Stomach (tissue), 9 donors: ENCODE measurements around the gene LRRC28. TPM values are rescaled to one million over a fixed set of nuclear protein-coding genes. Genes with fewer than 3 reads are reported as not detected.

Source experiments
- DNase-seq, 2 donors: peaks; one replicate each; pipeline versions ENCODE4 v3.0.0 to v3.0.0-alpha.2; 2013 to 2019
- H3K27ac ChIP-seq, 5 donors: fragments of 200-600 bp in 4 of 5; sonication (generic) in 4 of 5; one replicate each; pipeline ENCODE4 v1.5.1; 2013 to 2019; ENCODE audit warnings: mild to moderate bottlenecking in 1 of 5, moderate library complexity in 1 of 5
- H3K27me3 ChIP-seq, 3 donors: fragments of 200-600 bp; sonication (generic); one replicate each; pipeline ENCODE4 v1.5.1; 2017 to 2019; ENCODE audit warnings: mixed run types in 1 of 3
- H3K36me3 ChIP-seq, 4 donors: fragments of 200-600 bp; sonication (generic); 1 replicate in 3 of 4; 2 replicates in 1 of 4; pipeline ENCODE4 v1.5.1; 2016 to 2019
- H3K4me1 ChIP-seq, 4 donors: fragments of 200-600 bp; sonication (generic); one replicate each; pipeline ENCODE4 v1.5.1; 2016 to 2019
- H3K4me3 ChIP-seq, 4 donors: fragments of 200-600 bp; sonication (generic) in 3 of 4; one replicate each; pipeline ENCODE4 v1.5.1; 2016 to 2019; ENCODE audit warnings: mild to moderate bottlenecking in 1 of 4
- H3K9me3 ChIP-seq, 4 donors: fragments of 200-600 bp; sonication (generic); one replicate each; pipeline ENCODE4 v1.5.1; 2016 to 2019
- EP300 ChIP-seq: sonication (generic); formaldehyde crosslinking; IDR thresholded peaks from one replicate; pipeline ENCODE4 v1.6.1; 2017; ENCODE audit warnings: antibody characterized with exemption
- POLR2A ChIP-seq, 4 donors: fragments of 450-650 bp; IDR thresholded peaks; one replicate each; pipeline ENCODE4 v1.6.1; 2016; ENCODE audit warnings: antibody characterized with exemption in 4 of 4, control low read depth in 2 of 4, mild to moderate bottlenecking in 1 of 4, moderate library complexity in 1 of 4
- POLR2AphosphoS5 ChIP-seq, 3 donors: sonication (generic); formaldehyde crosslinking; IDR thresholded peaks; one replicate each; pipeline ENCODE4 v1.6.1; 2016; ENCODE audit warnings: antibody characterized with exemption in 3 of 3
- WGBS, 5 donors: extraction: QIAGEN DNeasy Blood & Tissue Kit in 3 of 5; methylation state at CpG; one replicate each; pipeline versions ENCODE4 v1.1.5 to v1.1.7; 2013 to 2018; 5-methylcytosine and 5-hydroxymethylcytosine counted together
- intact Hi-C: fragments of 100-400 bp; cut with DNase I; formaldehyde crosslinking; loops from one replicate; pipeline ENCODE4 v1.15.1; 2023; ENCODE audit warnings: low total_unique reads
- polyA plus RNA-seq, 3 donors: library from polyadenylated mRNA; stranded (reverse); fragments of 200-250 nt; gene quantifications; one replicate each; pipeline ENCODE4 v1.2.3, GENCODE V29; 2013
- total RNA-seq, 5 donors: library from RNA; depleted of rRNA; stranded (reverse); fragments of >200 nt; gene quantifications; one replicate each; pipeline versions ENCODE4 v1.1.0 to v1.2.3, GENCODE V29; 2014 to 2016
- TF ChIP-seq, protein P1 (sequence below), 7 experiments: fragments of 450-650 bp in 4 of 7; fragments of 200-600 bp in 3 of 7; sonication (generic) in 3 of 7; IDR thresholded peaks; one replicate each; pipeline ENCODE4 v1.5.1; 2016 to 2019; ENCODE audit warnings: antibody characterized with exemption in 7 of 7, control low read depth in 2 of 7, mild to moderate bottlenecking in 1 of 7
- donor health status: healthy with polysubstance abuse.
- donor health status: Bipolar disorder and iron deficiency.
- donor health status: healthy.

LRRC28 gene
- total and polyA plus RNA-seq, 8 donors, result 9.6 to 82.6 (median 26.2) TPM

GRCh38 chr15:99320374-99321215, 69.3 kb downstream of the LRRC28 start:
- no peak for DNase-seq
- 59 to 74% (median 70%) methylated on average over 1 of the region's 1 CpG for WGBS, 5 donors
- Histone ChIP-seq H3K27me3 (no peaks in the 10 kb centered on the region), H3K4me3 (no peak overlapping the region), H3K4me1 (no peaks in the 10 kb centered on the region), H3K36me3 (no peaks in the 10 kb centered on the region), H3K27ac (no peak overlapping the region), H3K9me3 (no peaks in the 10 kb centered on the region)
- TF ChIP-seq POLR2AphosphoS5 (IDR thresholded peaks at IDR 0.05), result no peak
- TF ChIP-seq, protein P1, sequence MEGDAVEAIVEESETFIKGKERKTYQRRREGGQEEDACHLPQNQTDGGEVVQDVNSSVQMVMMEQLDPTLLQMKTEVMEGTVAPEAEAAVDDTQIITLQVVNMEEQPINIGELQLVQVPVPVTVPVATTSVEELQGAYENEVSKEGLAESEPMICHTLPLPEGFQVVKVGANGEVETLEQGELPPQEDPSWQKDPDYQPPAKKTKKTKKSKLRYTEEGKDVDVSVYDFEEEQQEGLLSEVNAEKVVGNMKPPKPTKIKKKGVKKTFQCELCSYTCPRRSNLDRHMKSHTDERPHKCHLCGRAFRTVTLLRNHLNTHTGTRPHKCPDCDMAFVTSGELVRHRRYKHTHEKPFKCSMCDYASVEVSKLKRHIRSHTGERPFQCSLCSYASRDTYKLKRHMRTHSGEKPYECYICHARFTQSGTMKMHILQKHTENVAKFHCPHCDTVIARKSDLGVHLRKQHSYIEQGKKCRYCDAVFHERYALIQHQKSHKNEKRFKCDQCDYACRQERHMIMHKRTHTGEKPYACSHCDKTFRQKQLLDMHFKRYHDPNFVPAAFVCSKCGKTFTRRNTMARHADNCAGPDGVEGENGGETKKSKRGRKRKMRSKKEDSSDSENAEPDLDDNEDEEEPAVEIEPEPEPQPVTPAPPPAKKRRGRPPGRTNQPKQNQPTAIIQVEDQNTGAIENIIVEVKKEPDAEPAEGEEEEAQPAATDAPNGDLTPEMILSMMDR (IDR thresholded peaks at IDR 0.05), result no peak
- TF ChIP-seq POLR2A (IDR thresholded peaks at IDR 0.05), result no peak
- no peak for TF ChIP-seq EP300
- intact Hi-C loops, result no loop called here

GRCh38 chr15:99321468-99321867, 70.2 kb downstream of the LRRC28 start:
- Histone ChIP-seq H3K9me3 (no peaks in the 10 kb centered on the region), H3K4me3 (no peak overlapping the region), H3K27ac (no peak overlapping the region), H3K27me3 (no peaks in the 10 kb centered on the region), H3K4me1 (no peaks in the 10 kb centered on the region), H3K36me3 (no peaks in the 10 kb centered on the region)
- TF ChIP-seq POLR2A (IDR thresholded peaks at IDR 0.05) (no peak), POLR2AphosphoS5 (IDR thresholded peaks at IDR 0.05) (no peak), EP300 (no peak)
- TF ChIP-seq, protein P1 (IDR thresholded peaks at IDR 0.05), result no peak
- intact Hi-C loops, result no loop called here
- DNase-seq, result no peak
- WGBS, 5 donors, result 91 to 98% (median 97%) methylated on average over 1 of the region's 1 CpG

DNA sequence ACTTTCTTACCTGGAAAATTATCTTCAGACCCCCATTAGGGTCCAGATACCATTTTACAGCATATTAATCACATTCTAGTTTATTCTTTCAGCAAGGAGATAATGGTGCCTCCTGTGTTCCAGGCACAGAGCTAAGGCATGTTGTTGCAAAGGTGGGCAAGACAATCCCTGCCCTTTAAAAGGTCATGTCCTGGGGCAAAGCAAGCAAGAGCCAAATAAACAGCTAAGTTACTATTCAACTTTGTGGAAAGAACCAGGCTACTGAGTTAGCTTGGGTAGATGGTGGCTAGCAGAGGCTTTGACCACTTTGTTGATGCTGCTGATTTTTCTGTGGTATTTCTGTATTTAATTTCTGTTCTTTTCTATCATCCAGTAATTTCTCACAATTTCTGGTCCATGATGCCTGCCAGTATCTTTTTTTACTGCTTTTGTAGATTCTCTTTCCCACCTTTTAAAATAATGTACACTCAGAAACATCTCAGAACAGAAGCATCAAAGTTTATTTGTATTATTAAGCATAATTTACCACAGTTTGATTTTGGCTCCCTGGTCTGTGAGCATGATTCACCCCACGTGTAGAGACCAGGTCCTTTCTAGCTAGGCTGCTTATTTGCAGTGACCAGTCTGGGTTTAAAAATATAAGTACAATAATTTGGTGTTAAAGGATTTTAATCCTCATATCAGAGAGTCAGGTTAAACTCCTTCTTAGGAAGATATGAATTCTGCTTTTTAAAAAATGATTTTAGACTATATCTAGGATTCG, 71.5 kb downstream of the LRRC28 start:
- Histone ChIP-seq H3K27ac (no peak overlapping the region), H3K27me3 (no peaks in the 10 kb centered on the region), H3K9me3 (no peaks in the 10 kb centered on the region), H3K4me3 (no peak overlapping the region), H3K36me3 (no peaks in the 10 kb centered on the region), H3K4me1 (no peaks in the 10 kb centered on the region)
- no peak for DNase-seq
- intact Hi-C loops, result no loop called here
- TF ChIP-seq POLR2A (IDR thresholded peaks at IDR 0.05) (no peak), EP300 (no peak), POLR2AphosphoS5 (IDR thresholded peaks at IDR 0.05) (no peak)
- TF ChIP-seq, protein P1 (IDR thresholded peaks at IDR 0.05), result no peak
- WGBS, 5 donors, result 75 to 82% (median 77%) methylated on average over 2 of the region's 2 CpGs

DNA sequence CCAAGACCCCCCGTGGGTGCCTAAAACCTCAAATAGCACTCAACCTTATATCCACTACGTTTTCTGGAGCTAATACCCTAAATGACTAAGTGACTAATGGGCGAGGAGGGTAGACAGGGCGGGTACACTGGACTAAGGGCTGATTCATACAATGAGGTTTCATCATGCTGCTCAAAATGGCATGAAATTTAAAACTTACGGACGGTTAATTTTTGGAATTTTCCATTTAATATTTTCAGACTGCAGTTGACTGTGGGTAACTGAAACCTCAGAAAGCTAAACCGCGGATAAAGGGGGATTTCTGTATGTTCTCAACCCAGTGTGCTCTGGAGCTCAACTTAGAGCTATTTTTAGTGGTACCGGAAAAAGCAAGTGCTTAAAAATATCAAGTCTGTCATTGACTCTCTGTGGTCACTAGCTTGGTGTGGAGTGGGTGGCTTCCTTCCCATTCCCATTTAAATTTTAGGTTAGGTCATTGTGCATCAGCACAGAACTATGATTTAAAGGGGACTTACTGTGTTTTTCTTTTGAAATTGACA, 72.9 kb downstream of the LRRC28 start:
- no peaks in the 10 kb centered on the region for H3K9me3 ChIP-seq
- intact Hi-C loops, result no loop called here
- WGBS, 5 donors, result 65 to 80% (median 72%) methylated on average over 9 of the region's 9 CpGs
- no peak overlapping the region for H3K4me3 ChIP-seq
- H3K4me1 ChIP-seq, result no peaks in the 10 kb centered on the region
- no peaks in the 10 kb centered on the region for H3K27me3 ChIP-seq
- no peaks in the 10 kb centered on the region for H3K36me3 ChIP-seq
- H3K27ac ChIP-seq, result no peak overlapping the region
- DNase-seq, result peak in 1 of 2 donors; percentile 30
- TF ChIP-seq, protein P1 (IDR thresholded peaks at IDR 0.05), result no peak
